ENCODE data around the gene PIEZO1. TPM values are rescaled to one million over a fixed set of nuclear protein-coding genes. Genes with fewer than 3 reads are reported as not detected.
A peak's percentile ranks its signal among the peaks of the same experiment; 100 is the strongest.
"Not testable (repeated sequence)": the region's sequence is repeated elsewhere in the genome, so short reads cannot be mapped to it uniquely, and the experiment has no call there.

PIEZO1 gene
- total RNA-seq, 2 donors from 2014 or later, result 84.8 to 298 TPM

DNA sequence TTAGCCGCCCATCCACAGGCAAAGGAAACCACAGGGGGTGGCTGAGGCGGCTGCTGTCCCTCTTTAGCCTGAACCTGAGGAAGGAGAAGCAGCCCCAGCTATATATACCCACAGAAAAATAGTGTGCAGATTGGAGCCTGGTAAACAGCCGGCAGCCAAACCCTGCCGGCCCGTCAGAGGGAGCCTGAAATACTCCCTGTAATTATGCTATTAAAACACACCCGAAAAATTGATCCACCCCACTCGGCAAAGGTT, 6.8 kb downstream of the PIEZO1 start:
- H3K9me3 Mint-ChIP-seq, result no peaks in the 10 kb centered on the region
- ATAC-seq (no peak), DNase-seq (ENCODE audit: low spot score) (no peak)
- no peaks in the 10 kb centered on the region for H3K27me3 Mint-ChIP-seq
- no peaks in the 10 kb centered on the region for H3K36me3 Mint-ChIP-seq
- peaks cover 34 to 41% of the 10 kb centered on the region in 2 donors for H3K4me1 Mint-ChIP-seq (ENCODE audit: low read depth in 2 of 2)
- H3K27ac Mint-ChIP-seq, result peak overlapping the region in 1 of 2 donors; percentile 65
- H3K4me3 Mint-ChIP-seq, result peak overlapping the region; percentile 17

- Mint-ChIP-seq H3K36me3 (no peaks in the 10 kb centered on the region), H3K27me3 (no peaks in the 10 kb centered on the region), H3K27ac (peak overlapping the region in 1 of 2 donors; percentile 65), H3K4me3 (no peak overlapping the region), H3K4me1 (ENCODE audit: low read depth in 2 of 2) (peaks cover 29 to 36% of the 10 kb centered on the region in 2 donors), H3K9me3 (no peaks in the 10 kb centered on the region)
- no peak for ATAC-seq
- DNase-seq (ENCODE audit: low spot score), result no peak
Measured at GRCh38 chr16:88777471-88778270, 7.3 kb downstream of the PIEZO1 start.

DNA sequence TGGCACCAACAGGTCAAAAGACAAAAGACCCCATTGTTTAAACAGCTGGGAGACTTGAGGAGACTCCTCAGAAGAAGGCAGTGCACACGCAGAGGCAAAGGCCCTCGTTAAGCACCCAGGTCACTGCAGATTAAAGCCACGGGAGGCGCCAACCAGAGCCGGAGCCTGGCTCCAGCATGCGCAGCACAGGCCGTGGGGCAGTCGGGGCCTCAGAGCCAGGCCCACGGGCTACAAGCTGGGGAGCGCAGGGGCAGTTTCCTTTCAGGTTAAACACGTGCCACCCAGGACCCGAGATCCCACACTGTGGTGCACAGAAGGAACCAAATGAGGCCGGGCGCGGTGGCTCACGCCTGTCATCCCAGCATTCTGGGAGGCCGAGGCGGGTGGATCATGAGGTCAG, 9.2 kb downstream of the PIEZO1 start:
- DNase-seq (ENCODE audit: low spot score) (no peak), ATAC-seq (no peak)
- Mint-ChIP-seq H3K4me1 (ENCODE audit: low read depth in 2 of 2) (peaks cover 11 to 22% of the 10 kb centered on the region in 2 donors), H3K9me3 (no peaks in the 10 kb centered on the region), H3K36me3 (no peaks in the 10 kb centered on the region), H3K27ac (no peak overlapping the region), H3K27me3 (no peaks in the 10 kb centered on the region), H3K4me3 (no peak overlapping the region)

GRCh38 chr16:88774544-88775393, 10.3 kb downstream of the PIEZO1 start:
- no peaks in the 10 kb centered on the region for H3K9me3 Mint-ChIP-seq
- ATAC-seq (no peak), DNase-seq (ENCODE audit: low spot score) (no peak)
- H3K36me3 Mint-ChIP-seq, result no peaks in the 10 kb centered on the region
- H3K27me3 Mint-ChIP-seq, result no peaks in the 10 kb centered on the region
- peaks cover 2 to 16% of the 10 kb centered on the region in 2 donors for H3K4me1 Mint-ChIP-seq (ENCODE audit: low read depth in 2 of 2)
- H3K27ac Mint-ChIP-seq, result peak overlapping the region in 1 of 2 donors; percentile 29
- H3K4me3 Mint-ChIP-seq, result no peak overlapping the region

DNA sequence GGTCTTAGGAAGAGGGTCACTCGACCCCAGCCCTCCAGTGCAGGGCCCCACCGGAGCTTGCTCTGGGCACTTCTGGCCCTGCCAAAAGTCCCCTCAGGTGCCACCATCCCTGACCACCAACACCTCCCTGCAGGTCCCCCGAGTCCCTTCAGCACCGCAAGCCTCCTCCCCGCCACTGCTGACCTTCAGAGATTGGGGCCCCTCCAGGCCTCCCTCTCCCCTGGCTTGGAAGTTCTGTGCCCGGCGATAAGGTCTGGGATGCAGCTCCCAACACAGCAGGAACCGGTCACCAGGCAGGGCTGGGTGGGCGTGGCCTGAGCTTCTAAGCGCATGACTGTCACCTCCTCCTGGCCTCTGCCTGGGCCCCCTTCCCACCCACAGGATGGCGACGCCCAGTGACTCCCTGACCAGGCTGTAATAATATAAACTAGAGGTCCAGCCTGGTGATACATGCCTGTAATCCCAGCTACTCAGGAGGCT, 11.2 kb downstream of the PIEZO1 start:
- H3K27ac Mint-ChIP-seq, result no peak overlapping the region
- no peak overlapping the region for H3K4me3 Mint-ChIP-seq
- no peak for DNase-seq (ENCODE audit: low spot score)
- no peaks in the 10 kb centered on the region for H3K27me3 Mint-ChIP-seq
- no peaks in the 10 kb centered on the region for H3K9me3 Mint-ChIP-seq
- ATAC-seq, result no peak
- peaks cover 0 to 22% of the 10 kb centered on the region in 2 donors for H3K4me1 Mint-ChIP-seq (ENCODE audit: low read depth in 2 of 2)
- H3K36me3 Mint-ChIP-seq, result no peaks in the 10 kb centered on the region

DNA sequence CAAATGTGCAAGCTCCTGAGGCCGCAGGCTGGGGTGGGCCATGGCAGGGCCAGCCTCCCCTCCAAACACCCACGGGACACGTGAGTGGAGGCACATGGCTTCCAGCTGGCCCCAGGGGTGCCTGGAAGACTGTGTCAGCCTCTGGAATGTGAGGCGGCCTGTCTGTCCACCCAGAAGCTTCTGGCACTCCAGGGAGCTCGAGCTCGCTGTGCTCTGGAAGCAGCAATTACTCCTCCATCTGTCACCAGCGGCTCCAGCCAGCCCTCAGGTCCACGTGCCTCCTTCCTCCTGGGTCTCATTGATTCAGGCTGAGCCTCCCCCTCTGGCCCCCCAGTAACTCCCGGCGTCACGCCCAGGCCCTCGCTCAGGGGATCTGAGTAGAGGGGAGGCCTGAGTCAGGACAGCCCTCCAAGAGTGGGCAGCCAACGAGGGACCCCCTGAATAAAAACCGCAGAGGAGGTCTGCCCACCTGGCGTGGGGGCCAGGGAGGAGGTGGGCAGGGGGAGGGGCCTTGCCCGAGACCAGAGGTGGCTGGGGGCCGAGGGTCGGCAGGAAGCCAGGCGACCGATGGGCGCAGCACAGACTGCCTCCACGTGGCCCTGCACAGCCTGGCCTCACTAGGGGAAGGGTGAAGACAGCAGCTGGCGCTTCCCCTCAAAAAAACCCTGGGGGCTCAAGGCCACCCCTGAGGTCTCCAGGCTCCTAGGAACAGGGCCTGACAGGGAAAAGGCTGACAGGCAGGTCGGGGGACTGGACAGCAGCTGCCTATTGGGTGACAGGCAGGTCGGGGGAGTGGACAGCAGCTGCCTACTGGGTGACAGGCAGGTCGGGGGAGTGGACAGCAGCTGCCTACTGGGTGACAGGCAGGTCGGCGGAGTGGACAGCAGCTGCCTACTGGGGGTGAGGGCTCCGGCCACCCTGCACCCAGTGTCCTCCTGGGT, 11.9 kb downstream of the PIEZO1 start:
- no peak for ATAC-seq
- no peaks in the 10 kb centered on the region for H3K9me3 Mint-ChIP-seq
- H3K4me1 Mint-ChIP-seq (ENCODE audit: low read depth in 2 of 2), result peaks cover 0 to 18% of the 10 kb centered on the region in 2 donors
- DNase-seq (ENCODE audit: low spot score), result no peak
- no peak overlapping the region for H3K4me3 Mint-ChIP-seq
- no peaks in the 10 kb centered on the region for H3K36me3 Mint-ChIP-seq
- no peak overlapping the region for H3K27ac Mint-ChIP-seq
- H3K27me3 Mint-ChIP-seq, result no peaks in the 10 kb centered on the region

- H3K4me1 Mint-ChIP-seq (ENCODE audit: low read depth in 2 of 2), result peaks cover 7 to 20% of the 10 kb centered on the region in 2 donors
- not testable (repeated sequence) for H3K4me3 Mint-ChIP-seq; H3K9me3 Mint-ChIP-seq; H3K36me3 Mint-ChIP-seq; ATAC-seq; H3K27me3 Mint-ChIP-seq; DNase-seq (ENCODE audit: low spot score); H3K27ac Mint-ChIP-seq
Measured at GRCh38 chr16:88771781-88772180, 13.2 kb downstream of the PIEZO1 start.

- Mint-ChIP-seq H3K27ac (peak overlapping the region; percentile 26 to 60), H3K4me3 (peak overlapping the region; percentile 15), H3K36me3 (no peaks in the 10 kb centered on the region), H3K9me3 (no peaks in the 10 kb centered on the region), H3K4me1 (ENCODE audit: low read depth in 2 of 2) (peaks cover 7 to 20% of the 10 kb centered on the region in 2 donors), H3K27me3 (no peaks in the 10 kb centered on the region)
- DNase-seq (ENCODE audit: low spot score) (no peak), ATAC-seq (no peak)
Measured at GRCh38 chr16:88771294-88771772, 13.7 kb downstream of the PIEZO1 start.

DNA sequence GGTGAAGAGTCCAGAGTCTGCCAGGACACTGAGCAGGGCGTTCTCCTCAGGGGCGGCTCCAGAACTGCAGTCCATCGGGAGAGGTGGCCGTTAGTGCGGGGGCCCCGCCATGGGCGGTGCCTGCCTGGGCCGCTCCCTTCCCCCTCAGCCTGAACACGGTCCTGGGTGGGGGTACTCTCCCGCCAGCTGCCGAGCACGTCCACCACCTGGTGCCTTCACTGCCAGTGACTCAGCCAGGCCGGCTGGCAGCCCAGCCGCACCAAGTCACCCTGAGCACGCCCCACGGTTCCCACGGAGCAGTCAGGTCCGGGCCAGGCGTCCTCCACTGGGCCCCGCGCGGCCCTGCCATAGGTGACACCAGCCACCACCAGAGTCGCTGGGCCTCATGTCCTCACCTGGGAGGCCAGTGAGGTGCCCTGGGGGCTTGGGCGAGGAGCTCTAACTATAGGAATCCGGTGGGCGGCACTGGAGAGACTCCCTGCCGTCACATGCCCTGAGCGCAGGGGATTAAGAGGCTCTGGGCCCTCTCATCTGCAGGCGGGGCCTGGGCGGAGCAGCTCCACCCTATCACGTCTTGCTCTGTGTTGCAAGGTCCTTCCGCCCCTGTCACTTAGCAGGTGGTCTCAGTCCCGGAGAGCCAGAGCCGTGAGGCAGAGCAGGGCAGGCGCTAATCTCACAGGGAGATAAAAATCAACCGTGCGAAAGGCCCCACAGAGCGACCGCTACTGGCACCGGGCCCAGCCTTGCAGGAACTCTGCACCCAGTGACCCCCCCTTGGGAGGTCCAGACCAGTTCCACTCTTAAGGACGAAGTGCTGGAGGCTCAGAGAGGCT, 14.3 kb downstream of the PIEZO1 start:
- no peaks in the 10 kb centered on the region for H3K9me3 Mint-ChIP-seq
- H3K36me3 Mint-ChIP-seq, result no peaks in the 10 kb centered on the region
- H3K4me1 Mint-ChIP-seq (ENCODE audit: low read depth in 2 of 2), result peaks cover 11 to 25% of the 10 kb centered on the region in 2 donors
- peak overlapping the region; percentile 26 to 60 for H3K27ac Mint-ChIP-seq
- H3K4me3 Mint-ChIP-seq, result peak overlapping the region; percentile 15
- DNase-seq (ENCODE audit: low spot score) (peak; percentile 89), ATAC-seq (peak; percentile 84 to 93)
- H3K27me3 Mint-ChIP-seq, result no peaks in the 10 kb centered on the region

- no peak for ATAC-seq
- Mint-ChIP-seq H3K4me1 (ENCODE audit: low read depth in 2 of 2) (peaks cover 11 to 25% of the 10 kb centered on the region in 2 donors), H3K27me3 (no peaks in the 10 kb centered on the region), H3K27ac (no peak overlapping the region), H3K36me3 (no peaks in the 10 kb centered on the region), H3K4me3 (no peak overlapping the region), H3K9me3 (no peaks in the 10 kb centered on the region)
- no peak for DNase-seq (ENCODE audit: low spot score)
Measured at GRCh38 chr16:88769617-88770460, 15.2 kb downstream of the PIEZO1 start.

GRCh38 chr16:88768071-88768783, 16.8 kb downstream of the PIEZO1 start:
- DNase-seq (ENCODE audit: low spot score), result no peak
- H3K4me3 Mint-ChIP-seq, result no peak overlapping the region
- no peaks in the 10 kb centered on the region for H3K9me3 Mint-ChIP-seq

More at GRCh38 chr16:88768071-88768783, 16.8 kb downstream of the PIEZO1 start:
- H3K36me3 Mint-ChIP-seq, result no peaks in the 10 kb centered on the region
- H3K27ac Mint-ChIP-seq, result no peak overlapping the region
- no peaks in the 10 kb centered on the region for H3K27me3 Mint-ChIP-seq
- H3K4me1 Mint-ChIP-seq (ENCODE audit: low read depth in 2 of 2), result peaks cover 14 to 27% of the 10 kb centered on the region in 2 donors
- ATAC-seq, result no peak

Data from natural killer cell treated with Interleukin-12 subunit alpha and Interleukin-12 subunit beta and Interleukin-15 and Interleukin-18, amount 100 ng/mL, for 72 hours (primary cell).